ENCODE data around the gene GLI2.

GLI2 gene

GRCh38 chr2:120735746-120736170 lies at the start of gene GLI2:
TSS of gene GLI2 (plus strand) at chr2:120735868. CDS start at chr2:120797321, 61,453 bp downstream.
- DNase-seq (ENCODE audit: low read depth), result peak; percentile 52
- H3K4me3 ChIP-seq (ENCODE audit: low read length), result peak within 1 kb of the TSS; percentile 67
- TF ChIP-seq, protein P1, sequence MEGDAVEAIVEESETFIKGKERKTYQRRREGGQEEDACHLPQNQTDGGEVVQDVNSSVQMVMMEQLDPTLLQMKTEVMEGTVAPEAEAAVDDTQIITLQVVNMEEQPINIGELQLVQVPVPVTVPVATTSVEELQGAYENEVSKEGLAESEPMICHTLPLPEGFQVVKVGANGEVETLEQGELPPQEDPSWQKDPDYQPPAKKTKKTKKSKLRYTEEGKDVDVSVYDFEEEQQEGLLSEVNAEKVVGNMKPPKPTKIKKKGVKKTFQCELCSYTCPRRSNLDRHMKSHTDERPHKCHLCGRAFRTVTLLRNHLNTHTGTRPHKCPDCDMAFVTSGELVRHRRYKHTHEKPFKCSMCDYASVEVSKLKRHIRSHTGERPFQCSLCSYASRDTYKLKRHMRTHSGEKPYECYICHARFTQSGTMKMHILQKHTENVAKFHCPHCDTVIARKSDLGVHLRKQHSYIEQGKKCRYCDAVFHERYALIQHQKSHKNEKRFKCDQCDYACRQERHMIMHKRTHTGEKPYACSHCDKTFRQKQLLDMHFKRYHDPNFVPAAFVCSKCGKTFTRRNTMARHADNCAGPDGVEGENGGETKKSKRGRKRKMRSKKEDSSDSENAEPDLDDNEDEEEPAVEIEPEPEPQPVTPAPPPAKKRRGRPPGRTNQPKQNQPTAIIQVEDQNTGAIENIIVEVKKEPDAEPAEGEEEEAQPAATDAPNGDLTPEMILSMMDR (conservative IDR thresholded peaks at IDR 0.05; ENCODE audit: low read depth, low read length), result peak; percentile 63

- DNase-seq (ENCODE audit: low read depth), result no peak
- TF ChIP-seq, protein P1 (conservative IDR thresholded peaks at IDR 0.05; ENCODE audit: low read depth, low read length), result no peak
- H3K4me3 ChIP-seq (ENCODE audit: low read length), result no peak overlapping the region
These were observed 49.7 kb upstream of the GLI2 start for GRCh38 chr2:120685974-120686297.

DNA sequence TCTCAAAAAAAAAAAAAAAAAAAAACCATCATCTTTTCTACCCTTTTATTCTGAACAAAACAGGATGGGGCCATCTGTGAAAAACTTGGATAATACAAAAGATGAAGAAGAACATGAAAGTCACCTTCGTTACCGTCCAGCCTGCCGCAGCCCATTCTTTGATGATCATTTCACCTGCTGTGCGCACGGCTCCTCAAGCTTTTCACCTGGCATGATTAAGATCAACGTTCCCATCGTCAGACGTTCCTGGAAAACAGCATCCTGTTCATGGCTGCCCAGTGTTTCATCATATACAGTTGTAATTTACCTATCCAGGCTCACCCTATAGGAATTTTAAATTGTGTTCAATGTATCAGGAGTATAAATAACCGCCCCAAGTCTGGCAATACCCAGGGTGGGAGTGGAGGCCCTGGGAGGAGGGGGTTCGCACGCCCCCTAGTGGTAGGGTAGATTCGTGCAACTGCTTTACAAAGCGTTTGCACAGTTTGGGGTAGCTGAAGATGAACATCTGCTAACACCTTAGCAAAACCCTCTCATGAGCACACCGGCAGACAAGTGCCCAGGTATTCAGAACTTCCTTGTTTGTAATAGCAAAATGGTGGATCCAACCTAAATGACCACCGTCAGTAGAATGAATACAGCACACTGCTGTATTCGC lies 49.0 kb upstream of the GLI2 start:
- no peak overlapping the region for H3K4me3 ChIP-seq (ENCODE audit: low read length)
- TF ChIP-seq, protein P1 (conservative IDR thresholded peaks at IDR 0.05; ENCODE audit: low read depth, low read length), result peak; percentile 54
- DNase-seq (ENCODE audit: low read depth), result no peak

- DNase-seq (ENCODE audit: low read depth), result no peak
- TF ChIP-seq, protein P1 (conservative IDR thresholded peaks at IDR 0.05; ENCODE audit: low read depth, low read length), result no peak
- no peak overlapping the region for H3K4me3 ChIP-seq (ENCODE audit: low read length)
These were observed 48.5 kb upstream of the GLI2 start for GRCh38 chr2:120687210-120687609.

GRCh38 chr2:120690521-120690920 lies 45.1 kb upstream of the GLI2 start:
- H3K4me3 ChIP-seq (ENCODE audit: low read length), result no peak overlapping the region

DNA sequence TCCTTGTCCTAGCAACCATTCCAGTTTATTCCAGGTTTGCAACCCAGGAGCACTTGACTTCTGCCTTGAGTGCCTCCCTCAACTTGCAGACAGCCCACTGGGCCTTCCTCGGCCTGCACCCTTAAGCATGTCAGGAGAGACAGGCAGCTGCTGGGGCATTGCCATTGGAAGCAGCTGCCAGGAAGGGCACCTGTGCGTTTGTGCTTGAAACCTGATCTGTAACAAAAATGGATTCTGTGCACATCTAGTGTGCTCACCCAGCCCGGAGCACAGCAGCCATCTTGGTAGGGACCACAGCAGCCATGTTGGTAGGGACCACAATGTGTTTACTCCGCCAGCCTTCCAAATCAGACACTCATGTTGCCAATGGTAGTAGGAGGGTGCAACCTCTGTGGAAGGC lies 44.3 kb upstream of the GLI2 start:
- no peak overlapping the region for H3K4me3 ChIP-seq (ENCODE audit: low read length)
- TF ChIP-seq, protein P1 (conservative IDR thresholded peaks at IDR 0.05; ENCODE audit: low read depth, low read length), result no peak
- no peak for DNase-seq (ENCODE audit: low read depth)

More at GRCh38 chr2:120690521-120690920, 45.1 kb upstream of the GLI2 start:
- no peak for DNase-seq (ENCODE audit: low read depth)
- TF ChIP-seq, protein P1 (conservative IDR thresholded peaks at IDR 0.05; ENCODE audit: low read depth, low read length), result no peak

GRCh38 chr2:120692691-120693090 lies 43.0 kb upstream of the GLI2 start:
- no peak for DNase-seq (ENCODE audit: low read depth)
- H3K4me3 ChIP-seq (ENCODE audit: low read length), result no peak overlapping the region
- TF ChIP-seq, protein P1 (conservative IDR thresholded peaks at IDR 0.05; ENCODE audit: low read depth, low read length), result no peak

Measured in retinal pigment epithelial cell (primary cell).